Glomerular visceral epithelial cell (primary cell): Measurements from ENCODE around the gene PLEKHA4.

ENCODE experiments used
- DNase-seq: peaks from one replicate; pipeline ENCODE4 v3.0.0-alpha.2; 2016; ENCODE audit errors: extremely low spot score

Gene PLEKHA4

GRCh38 chr19:48830088-48830487, 38.3 kb downstream of the PLEKHA4 start:
- DNase-seq, result no peak

DNA sequence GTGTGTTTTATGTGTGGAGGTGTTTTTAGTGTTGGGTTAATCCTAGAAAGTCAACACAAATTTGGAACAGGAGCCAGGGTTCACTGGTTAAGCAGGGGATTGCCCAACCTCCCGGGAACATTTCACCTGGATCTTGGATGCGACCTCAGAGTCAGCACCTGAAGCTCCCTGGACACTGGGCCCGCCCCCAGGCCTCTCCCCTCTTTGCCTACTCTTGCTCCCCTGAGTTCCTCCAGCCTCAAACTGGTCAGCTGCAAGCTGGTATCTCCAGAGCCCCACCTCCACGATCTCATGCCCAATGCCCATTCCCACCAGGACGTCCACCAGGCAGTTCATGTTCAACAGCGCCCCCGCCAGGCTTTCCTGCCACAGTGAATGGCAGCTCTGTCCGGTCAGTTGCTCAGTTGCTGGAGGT, 41.8 kb downstream of the PLEKHA4 start:
- no peak for DNase-seq

DNA sequence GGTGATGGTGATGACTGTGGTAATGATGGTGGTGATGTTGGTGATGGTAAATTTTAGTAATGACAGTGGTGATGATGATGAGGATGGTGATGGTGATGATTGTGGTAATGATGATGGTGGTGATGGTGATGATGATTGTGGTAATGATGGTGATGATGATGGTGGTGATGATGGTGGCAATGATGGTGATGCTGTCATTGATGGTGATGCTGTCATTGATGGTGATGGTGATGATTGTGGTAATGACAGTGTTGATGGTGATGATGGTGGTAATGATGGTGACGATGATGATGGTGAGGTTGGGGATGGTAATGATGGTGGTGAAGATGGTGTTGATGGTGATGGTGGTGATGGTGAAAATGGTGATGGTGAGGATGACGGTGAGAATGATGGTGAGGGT, 45.9 kb downstream of the PLEKHA4 start:
- DNase-seq, result no peak

- DNase-seq, result no peak
Measured at GRCh38 chr19:48821633-48822032, 46.8 kb downstream of the PLEKHA4 start.

- DNase-seq, result peak; percentile 45
Measured at GRCh38 chr19:48819366-48819816, 49.0 kb downstream of the PLEKHA4 start.

GRCh38 chr19:48818234-48818820, 50.1 kb downstream of the PLEKHA4 start:
- no peak for DNase-seq

DNA sequence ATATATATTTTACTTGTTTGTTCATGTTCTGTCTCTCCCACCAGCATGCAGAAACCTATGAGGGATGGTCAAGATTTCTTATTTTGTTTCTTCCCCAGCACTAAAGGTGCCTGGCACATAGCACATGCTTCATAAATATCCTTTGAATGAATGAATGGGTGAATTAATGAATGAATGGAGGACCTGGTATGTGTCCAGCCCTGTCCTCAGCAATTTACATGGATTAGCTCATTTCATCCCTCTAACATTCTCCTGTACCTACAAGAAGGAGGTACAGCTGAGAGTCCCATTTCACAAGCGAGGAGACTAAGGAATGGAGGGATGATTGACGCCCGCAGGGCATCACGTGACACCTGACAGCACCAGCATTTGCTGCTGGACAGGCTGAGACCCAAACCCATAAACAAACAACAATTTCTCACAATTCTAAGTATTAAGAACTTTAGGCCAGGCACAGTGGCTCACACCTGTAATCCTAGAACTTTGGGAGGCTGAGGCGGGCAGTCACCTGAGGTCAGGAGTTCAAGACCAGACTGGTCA, 50.8 kb downstream of the PLEKHA4 start:
- no peak for DNase-seq

DNA sequence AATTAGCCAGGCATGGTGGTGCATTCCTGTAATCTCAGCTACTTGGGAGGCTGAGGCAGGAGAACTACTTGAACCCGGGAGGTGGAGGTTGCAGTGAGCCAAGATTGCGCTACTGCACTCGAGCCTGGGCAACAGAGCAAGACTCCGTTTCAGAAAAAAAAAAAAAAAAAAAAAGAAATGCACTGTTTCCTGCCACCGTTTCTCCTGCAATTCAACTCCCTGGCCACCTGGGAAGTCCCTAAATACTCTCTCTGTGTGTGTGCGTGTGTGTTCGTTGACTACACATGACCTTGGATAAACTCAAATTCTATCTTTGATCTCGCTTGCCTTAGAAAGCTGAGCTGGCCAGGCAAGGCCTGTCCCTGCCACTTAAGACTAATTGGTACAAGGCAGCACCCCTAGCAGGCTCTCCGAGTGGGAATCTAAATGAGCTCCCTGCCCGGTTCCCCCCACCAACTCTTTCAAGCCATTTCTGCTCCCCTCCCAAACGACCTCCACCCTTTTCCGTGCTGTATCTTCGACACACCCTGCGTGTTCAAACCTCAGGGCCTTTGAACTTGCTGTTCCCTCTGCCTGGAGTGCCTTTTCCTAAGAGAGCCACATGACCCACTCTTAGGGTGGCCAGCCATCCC, 52.4 kb downstream of the PLEKHA4 start:
- no peak for DNase-seq

DNA sequence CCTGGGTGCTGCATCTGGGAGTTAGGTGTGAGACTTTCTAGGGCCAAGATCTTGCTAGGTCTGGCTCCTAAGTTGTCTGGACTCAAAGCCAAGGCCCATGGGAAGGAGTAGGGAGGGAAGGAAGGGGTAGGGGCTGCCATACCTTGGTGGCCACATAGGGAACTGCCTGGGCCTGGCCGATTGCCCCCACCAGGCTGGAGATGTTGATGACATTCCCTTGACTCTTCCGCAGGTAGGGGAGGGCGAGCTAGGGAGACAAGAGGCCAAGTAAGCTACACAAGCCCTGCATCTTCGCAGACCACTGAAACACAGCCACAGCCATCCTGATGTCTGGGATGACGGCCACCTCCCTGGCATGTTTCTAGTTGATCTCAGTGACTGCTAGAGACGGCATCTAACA, 53.5 kb downstream of the PLEKHA4 start:
- DNase-seq, result no peak

- no peak for DNase-seq
Measured at GRCh38 chr19:48813123-48813913, 55.1 kb downstream of the PLEKHA4 start.

DNA sequence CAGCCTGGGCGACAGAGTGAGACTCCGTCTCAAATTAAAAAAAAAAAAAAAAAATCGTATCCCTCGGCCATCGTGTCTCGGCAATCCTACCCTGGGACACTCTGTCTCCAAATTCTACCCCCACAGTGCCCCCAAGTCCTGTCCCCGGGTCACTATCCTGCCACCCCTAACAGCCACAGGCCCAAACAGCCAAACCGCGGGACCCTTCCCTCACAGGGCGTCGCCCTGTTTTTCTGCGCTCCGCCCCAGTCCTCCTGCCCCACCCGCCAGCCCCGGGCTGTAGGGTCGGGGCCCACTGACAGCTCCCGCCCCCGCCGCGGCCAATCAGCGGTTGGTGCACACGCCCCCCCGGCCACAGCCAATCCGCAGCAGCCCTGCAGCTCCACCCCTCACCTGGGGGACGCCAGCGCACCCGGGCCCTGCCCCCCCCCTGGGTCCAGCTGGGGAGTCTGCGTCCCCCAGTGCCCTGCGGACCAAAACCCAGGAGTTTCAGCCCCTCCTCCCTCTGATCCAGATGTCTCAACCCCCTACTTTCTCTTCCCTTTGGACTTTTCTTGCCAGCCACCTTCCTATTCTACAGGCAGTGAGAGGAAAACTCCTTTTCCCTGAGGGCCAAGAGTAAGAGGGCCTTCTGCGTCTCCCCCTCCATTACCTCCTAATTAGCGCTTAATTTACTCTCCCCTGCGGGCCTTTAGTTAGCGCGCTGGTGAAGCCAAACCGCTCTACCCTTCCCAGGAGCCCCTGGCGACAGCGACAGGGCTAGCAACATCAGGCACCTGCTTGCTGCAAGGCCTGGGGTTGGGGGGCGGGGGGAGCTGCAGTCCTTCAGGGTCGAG, 56.1 kb downstream of the PLEKHA4 start:
- peak; percentile 81 for DNase-seq

DNA sequence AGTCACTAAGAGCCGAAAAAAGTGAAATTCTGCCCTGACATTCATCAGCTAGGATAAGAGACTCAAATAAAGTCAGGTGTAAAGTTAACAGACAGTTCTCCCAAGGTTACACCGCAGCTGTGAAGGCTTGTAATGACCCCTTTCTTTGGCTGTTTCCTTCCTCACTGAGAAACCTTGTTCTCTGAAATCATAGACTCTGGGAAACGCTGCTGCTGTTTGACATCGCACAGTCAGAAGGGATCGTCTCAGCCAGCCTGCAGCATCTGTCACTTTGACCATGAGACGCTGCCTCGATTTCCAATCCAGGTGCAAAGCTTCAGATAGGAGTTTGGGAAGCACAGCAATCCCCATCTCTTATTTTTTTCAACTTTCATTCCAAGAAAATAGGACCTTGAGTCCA, 58.3 kb downstream of the PLEKHA4 start:
- no peak for DNase-seq

DNA sequence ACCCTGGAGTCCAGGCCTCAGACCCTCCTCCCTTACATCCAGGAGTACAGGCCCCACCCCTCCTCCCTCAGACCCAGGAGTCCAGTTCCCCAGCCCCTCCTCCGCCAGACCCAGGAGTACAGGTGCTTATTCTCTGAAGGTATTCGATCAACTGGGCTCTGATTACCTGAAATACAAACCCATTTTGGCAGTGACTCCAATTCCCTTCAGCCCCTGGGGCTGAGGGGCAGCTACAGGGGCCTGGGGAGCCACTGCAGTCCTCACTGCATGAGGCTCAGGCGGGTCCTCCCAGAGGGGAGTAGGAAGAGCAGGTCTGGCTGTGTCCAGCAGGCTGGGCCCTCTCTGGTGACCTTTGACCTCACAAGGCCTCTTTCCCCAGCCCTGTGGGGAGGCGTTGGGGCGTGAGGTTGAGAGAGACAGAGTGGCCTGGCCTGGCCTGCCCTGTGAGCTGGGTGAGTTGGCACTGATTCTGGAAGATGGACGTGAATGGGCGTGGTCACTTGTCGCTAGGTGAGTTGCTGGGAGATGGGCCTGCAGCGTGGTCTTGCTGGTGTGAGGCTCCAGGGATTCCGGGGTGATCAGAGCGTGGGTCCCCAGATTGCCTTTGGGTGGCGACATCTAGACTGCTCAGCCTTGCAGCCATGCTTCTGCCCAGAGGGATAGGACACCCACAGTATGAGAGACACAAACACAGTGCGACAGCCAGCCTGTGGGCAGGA, 60.7 kb downstream of the PLEKHA4 start:
- DNase-seq, result no peak

DNA sequence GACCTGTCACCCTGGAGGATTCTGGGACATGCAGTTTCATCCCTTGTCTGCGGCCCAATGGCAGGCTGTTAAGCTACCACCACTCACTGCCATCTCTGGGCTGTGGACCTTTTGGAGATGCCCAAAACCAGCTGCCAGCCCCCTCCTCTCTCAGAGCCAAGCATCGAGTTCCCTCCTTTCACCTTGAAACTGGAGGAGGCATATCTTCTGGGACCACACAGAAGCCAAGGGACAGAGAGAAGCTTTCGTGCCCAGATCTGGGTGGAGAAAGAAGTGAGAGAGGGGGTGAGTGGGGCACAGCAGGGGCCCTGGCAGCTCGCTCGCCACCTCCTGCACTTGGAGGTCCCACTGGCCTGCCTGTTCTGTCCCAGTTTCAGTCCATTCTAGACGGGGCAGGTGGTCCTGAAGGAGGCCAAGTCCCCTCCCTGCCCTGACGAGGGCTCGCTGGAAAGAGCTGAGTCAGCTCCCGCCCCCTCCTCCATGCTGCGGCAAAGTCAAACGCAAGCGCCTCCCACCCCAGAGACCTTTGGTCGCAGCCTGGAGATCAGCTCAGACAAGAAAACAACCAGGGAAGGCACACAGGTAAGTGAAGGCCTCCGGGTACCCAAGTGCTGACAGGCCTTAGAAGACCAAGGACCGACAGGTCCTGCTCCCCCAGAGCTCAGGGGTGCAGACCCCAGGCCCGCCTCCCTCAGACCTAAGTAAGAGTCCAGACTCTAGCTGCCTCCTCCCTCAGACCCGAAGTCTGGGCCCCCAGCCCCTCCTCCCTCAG, 61.4 kb downstream of the PLEKHA4 start:
- DNase-seq, result no peak

- peak; percentile 36 for DNase-seq
Measured at GRCh38 chr19:48806518-48806817, 61.9 kb downstream of the PLEKHA4 start.

GRCh38 chr19:48805452-48805851, 63.0 kb downstream of the PLEKHA4 start:
- DNase-seq, result no peak

DNA sequence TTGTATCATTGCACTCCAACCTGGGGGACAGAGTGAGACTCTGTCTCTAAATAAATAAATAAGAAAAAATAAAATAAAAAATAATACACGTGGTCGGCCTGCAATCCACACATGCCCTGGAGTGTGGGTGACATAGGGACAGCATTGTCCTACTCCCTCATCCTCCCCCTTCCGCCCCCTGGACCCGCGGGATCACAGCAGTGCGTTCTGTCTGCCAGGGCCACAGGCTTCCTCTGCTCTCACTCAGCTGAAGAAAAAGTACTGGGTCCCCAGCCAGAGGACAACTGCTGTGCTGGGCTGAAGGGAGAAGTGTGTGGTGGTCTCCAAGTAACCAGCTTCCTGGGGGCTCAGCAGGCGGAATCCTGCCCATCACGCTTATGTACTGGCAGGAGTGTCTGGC, 63.9 kb downstream of the PLEKHA4 start:
- no peak for DNase-seq

GRCh38 chr19:48802623-48803022, 65.8 kb downstream of the PLEKHA4 start:
- no peak for DNase-seq

GRCh38 chr19:48799358-48800300, 68.8 kb downstream of the PLEKHA4 start:
- no peak for DNase-seq
